ENCODE measurements around the gene MFNG. TPM values are rescaled to one million over a fixed set of nuclear protein-coding genes. Genes with fewer than 3 reads are reported as not detected.

MFNG gene
- total and polyA plus RNA-seq, 2 donors (not counting 1 experiment from before 2014, with no cell fraction given): 95.9 to 125 TPM

Other genes starting within 250 kb of the MFNG start
- 249 and 273 TPM in 2 replicates for gene RAC2, start 242.1 kb downstream of the MFNG start, total RNA-seq
- 621 and 776 TPM in 2 replicates for gene RAC2, start 242.1 kb downstream of the MFNG start, polyA plus RNA-seq
- 92.2 and 98.0 TPM in 2 replicates for gene CYTH4, start 203.9 kb downstream of the MFNG start, total RNA-seq
- gene CYTH4, start 203.9 kb downstream of the MFNG start, polyA plus RNA-seq: 154 and 194 TPM in 2 replicates
- gene ELFN2, start 58.9 kb downstream of the MFNG start, total RNA-seq: 0.12 and 0.22 TPM in 2 replicates
- gene ELFN2, start 58.9 kb downstream of the MFNG start, polyA plus RNA-seq: 0.06 and 0.07 TPM in 2 replicates
- not detected in 2 replicates for gene CARD10, start 33.0 kb upstream of the MFNG start, total RNA-seq
- not detected in 2 replicates for gene CARD10, start 33.0 kb upstream of the MFNG start, polyA plus RNA-seq
- gene CDC42EP1, start 74.1 kb upstream of the MFNG start, total RNA-seq: not detected in 2 replicates
- gene CDC42EP1, start 74.1 kb upstream of the MFNG start, polyA plus RNA-seq: 0.22 and 0.39 TPM in 2 replicates
- not detected in 2 replicates for gene LGALS2, start 93.7 kb upstream of the MFNG start, total RNA-seq
- 3.0 TPM in 1 of 2 replicates, not detected in the other for gene LGALS2, start 93.7 kb upstream of the MFNG start, polyA plus RNA-seq
- 146 and 154 TPM in 2 replicates for gene GGA1, start 122.5 kb upstream of the MFNG start, total RNA-seq
- gene GGA1, start 122.5 kb upstream of the MFNG start, polyA plus RNA-seq: 137 and 138 TPM in 2 replicates
- gene SH3BP1, start 153.3 kb upstream of the MFNG start, total RNA-seq: 41.1 and 44.0 TPM in 2 replicates
- gene SH3BP1, start 153.3 kb upstream of the MFNG start, polyA plus RNA-seq: 61.0 and 69.7 TPM in 2 replicates
- 16.6 and 16.9 TPM in 2 replicates for gene PDXP, start 172.3 kb upstream of the MFNG start, total RNA-seq
- 9.4 and 17.5 TPM in 2 replicates for gene PDXP, start 172.3 kb upstream of the MFNG start, polyA plus RNA-seq
- 106 and 107 TPM in 2 replicates for gene LGALS1, start 189.3 kb upstream of the MFNG start, total RNA-seq
- 136 and 207 TPM in 2 replicates for gene LGALS1, start 189.3 kb upstream of the MFNG start, polyA plus RNA-seq
- 34.7 and 38.5 TPM in 2 replicates for gene NOL12, start 200.0 kb upstream of the MFNG start, total RNA-seq
- gene NOL12, start 200.0 kb upstream of the MFNG start, polyA plus RNA-seq: 43.1 and 48.5 TPM in 2 replicates
- gene TRIOBP, start 210.7 kb upstream of the MFNG start, total RNA-seq: 47.2 and 47.5 TPM in 2 replicates
- 25.2 and 26.8 TPM in 2 replicates for gene TRIOBP, start 210.7 kb upstream of the MFNG start, polyA plus RNA-seq

All from B cell (primary cell).